Measurements from ENCODE around the gene CLEC3B.
"Not testable (repeated sequence)": the region's sequence is repeated elsewhere in the genome, so short reads cannot be mapped to it uniquely, and the experiment has no call there.

Gene CLEC3B, protein sequence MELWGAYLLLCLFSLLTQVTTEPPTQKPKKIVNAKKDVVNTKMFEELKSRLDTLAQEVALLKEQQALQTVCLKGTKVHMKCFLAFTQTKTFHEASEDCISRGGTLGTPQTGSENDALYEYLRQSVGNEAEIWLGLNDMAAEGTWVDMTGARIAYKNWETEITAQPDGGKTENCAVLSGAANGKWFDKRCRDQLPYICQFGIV

DNA sequence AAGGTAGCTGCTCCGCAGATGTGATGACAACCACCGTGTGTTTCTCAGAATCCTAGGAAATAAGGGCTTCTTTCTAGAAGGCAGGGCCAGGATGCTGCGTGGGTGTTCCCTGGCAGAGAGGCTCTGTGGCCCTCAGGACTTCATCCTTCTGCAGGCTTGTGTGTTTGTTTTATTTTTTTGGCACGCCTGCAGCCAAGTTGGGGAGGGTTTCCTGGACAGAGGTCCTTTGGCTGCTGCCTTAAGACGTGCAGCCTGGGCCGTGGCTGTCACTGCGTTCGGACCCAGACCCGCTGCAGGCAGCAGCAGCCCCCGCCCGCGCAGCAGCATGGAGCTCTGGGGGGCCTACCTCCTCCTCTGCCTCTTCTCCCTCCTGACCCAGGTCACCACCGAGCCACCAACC lies at the start of gene CLEC3B:
Gene CLEC3B, plus strand, starts transcription at position 266 of the 400 bp plus-strand sequence. Its CDS starts 60 bp downstream, at position 326.
- no peak for DNase-seq

DNA sequence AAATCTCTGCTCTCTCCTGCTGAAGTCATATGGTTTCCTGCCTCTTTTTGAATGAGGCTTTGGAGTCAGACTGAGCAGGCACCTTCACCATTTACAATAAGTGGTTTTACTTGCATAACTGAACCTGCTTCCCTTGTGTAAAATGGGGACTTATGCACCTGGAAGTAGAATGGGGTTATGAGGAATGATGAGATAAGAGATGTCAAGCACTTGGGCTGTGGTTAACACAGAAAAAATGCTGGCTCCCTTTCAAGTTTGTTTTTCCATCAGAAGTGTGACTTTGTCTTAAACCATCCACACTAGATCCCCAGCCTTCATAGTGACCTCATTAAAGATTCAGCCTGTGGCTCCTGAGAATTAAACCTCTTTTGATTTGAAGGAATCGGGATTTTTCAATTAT lies 44.9 kb upstream of the CLEC3B start:
- no peak for DNase-seq

DNA sequence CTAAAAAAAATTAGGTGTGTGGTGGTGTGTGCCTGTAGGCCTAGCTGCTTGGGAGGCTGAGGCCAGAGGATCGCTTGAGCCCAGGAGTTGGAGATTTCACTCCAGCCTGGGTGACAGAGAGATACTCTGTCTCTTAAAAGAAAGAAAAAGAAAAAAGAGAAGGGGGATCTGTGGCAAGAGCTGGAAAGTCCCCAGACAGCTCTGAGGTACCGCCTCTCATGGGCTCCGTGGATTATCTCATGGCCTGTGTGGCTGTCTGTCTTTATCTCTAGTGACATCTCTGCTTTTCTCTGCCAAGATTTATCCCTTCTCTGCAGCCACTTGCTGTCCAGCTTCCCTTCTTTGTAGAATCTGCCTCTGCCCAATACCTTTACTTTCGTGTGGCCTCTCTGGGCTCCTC lies 44.4 kb upstream of the CLEC3B start:
- no peak for DNase-seq

DNA sequence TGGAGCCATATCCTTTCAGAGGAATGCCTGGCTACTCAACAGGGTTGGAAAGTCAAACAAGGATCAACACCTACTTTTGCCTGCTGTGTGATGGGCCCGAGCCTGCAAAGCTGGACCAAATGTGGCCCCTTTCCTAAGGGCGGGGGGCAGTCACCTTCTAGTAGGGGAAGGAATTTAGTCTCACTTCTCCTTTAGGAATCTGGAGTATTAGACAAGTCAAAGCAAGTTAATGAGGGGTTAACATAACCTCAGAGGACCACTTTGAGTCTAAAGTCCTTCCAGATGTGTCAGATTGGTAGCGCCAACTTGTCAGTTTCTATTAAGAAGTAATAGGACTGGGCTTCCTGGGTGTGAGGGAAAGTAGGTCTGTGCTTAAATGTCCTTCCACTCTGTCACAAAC lies 43.3 kb upstream of the CLEC3B start:
- no peak for DNase-seq

DNA sequence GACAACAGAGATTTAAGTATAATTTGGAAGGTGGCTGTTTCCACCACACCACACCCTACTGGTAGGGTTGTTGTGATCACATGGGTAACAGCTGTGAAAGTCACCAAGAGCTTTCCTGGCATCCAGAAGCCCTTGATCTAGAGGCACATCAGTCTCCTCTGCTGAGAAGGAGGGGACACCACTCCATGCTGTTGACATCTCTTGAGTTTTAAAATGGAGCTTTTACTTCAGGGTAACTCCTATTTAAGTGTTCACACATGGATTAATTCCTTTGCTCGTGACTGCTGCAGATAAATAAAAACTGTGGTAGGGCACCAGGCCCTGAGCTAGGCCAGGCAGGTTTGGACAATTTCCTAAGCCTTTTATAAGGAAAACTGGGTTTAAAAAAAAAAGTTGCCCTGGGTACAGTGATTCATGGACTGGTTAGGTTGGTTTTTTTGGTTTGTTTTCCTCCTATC lies 42.6 kb upstream of the CLEC3B start:
- DNase-seq: peak; percentile 1

DNA sequence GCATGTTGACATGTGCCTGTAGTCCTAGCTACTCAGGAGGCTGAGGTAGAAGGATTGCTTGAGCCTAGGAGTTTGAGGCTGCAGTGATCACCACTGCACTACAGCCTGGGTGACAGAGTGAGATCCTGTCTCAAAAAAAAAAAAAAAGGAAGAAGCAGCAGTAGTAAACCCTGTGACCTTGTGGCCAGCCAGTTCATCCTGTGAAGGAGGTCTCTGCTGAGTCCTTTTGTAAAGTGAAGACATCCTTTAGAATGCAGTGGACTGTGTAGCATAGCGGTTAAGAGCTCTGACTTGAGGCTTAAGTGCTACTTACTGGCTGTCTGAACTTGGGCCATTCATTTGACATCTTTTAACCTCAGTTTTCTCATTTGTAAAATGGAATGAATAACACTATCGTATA lies 41.8 kb upstream of the CLEC3B start:
- DNase-seq: no peak

DNA sequence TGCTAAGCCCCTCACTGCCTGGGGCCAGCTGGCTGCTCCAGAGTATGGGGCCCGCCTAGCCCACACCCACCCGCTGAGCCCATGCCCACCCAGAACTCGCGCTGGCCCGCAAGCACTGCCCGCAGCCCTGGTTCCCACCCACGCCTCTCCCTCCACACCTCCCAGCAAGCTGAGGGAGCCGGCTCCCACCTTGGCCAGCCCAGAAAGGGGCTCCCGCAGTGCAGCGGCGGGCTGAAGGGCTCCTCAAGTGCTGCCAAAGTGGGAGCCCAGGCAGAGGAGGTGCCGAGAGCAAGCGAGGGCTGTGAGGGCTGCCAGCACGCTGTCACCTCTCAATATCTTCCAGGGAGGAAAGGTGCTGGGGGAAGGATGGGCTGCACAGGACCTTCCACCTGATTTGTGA lies 39.8 kb upstream of the CLEC3B start:
- not testable (repeated sequence) for DNase-seq

DNA sequence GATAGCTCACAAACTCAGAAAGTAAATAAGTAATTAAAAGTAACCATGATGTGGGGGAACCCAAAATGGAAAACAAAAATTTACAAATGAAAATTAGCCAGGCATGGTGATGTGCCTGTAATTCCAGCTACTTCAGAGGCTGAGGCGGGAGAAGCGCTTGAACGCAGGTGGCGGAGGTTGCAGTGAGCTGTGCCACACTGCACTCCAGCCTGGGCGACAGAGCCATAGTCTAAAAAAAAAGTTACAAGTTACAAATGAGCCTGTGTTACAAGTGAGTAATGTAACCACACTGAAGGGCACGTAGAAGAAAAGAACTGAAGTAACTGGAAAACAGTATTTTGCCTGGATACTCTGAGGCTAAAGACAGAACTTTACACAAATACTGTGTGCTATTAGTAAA lies 38.8 kb upstream of the CLEC3B start:
- no peak for DNase-seq

DNA sequence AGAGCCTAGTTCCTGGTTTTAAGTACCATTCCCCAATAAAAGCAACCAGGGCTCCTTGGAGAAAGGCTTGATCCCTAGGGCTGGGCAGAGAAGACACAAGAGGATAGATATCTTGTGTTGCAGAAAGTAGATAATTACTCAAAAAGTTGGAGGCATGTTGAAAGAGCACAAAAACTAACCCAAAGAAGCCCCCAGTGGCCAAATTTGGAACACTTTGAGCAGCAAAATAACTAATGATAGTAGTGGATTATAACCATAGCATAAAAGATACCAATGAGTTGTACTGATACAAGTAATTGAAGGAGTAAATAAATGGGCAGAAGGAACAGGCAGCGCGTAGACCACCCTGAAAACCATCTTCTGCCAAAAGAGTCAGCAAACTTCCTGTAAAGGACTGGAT lies 38.0 kb upstream of the CLEC3B start:
- no peak for DNase-seq

DNA sequence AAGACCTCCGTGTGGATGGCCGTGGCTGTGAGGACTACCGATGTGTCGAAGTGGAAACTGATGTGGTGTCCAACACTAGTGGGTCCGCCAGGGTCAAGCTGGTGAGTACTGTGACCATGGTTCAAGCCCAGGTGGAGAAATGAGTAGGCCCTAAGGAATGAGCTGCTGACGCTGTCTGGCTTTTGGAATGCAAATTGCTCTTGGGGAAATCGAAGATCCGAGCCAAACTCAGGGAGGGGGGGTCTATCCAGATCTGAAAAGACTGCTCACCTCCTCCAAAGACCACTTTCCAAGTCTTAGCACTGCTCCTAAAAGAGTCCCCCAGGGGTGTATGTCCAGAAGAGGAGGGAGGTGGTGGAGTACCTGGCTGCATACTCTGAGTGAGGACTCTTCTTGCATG lies 37.0 kb upstream of the CLEC3B start:
- no peak for DNase-seq

DNA sequence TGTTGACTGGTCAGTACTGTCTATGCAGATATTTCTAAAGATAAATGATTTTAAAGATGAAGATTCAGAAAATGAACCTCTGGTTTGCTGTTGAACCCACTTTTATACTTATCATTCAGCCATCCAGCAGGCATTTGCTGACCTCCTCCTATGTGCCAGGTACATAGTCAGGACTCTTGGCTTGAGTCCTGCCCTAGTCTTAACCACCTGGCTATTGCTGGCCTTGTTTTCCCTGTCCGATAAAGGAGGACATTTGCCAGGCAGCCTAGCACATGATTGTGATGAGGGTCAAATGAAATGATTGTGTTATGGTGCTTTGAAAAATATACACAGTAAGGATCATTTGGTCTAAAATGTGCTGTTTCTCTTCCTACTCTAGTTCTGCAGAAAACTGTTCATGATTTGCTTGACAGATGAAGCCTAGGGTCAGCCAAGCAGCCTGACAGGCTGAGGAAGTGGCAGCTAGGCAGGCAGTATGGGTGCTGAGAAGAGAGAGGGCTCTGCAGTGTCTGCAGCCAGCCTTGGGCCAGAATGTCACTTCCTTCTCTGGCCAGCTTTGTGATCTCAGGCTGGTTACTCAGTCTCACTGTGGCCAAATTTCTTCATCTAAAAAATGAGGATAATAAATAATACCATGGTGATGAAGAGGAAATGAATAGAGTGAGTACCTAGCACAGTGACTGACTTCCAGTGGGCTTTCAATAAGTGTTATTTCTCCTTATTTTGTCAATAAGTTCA lies 36.3 kb upstream of the CLEC3B start:
- no peak for DNase-seq

DNA sequence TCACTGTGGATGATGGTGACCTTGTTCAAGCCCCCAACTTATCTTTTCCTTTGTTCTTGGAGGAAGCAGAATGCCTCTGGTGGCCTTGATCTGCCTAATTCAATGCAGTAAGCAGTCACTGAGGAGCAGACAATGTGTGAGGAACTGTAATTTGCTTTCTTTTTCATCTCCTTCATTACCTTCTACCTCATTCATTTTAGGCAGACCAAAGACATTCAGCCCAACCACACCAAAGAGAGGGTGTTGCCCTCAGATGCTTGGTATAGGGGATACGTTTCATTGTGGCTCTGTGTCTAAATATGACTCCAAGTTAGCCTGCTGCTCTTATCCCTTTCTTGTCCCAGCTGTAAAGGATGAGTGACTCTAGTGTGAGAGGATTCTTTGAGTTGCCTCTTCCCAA lies 34.8 kb upstream of the CLEC3B start:
- no peak for DNase-seq

DNA sequence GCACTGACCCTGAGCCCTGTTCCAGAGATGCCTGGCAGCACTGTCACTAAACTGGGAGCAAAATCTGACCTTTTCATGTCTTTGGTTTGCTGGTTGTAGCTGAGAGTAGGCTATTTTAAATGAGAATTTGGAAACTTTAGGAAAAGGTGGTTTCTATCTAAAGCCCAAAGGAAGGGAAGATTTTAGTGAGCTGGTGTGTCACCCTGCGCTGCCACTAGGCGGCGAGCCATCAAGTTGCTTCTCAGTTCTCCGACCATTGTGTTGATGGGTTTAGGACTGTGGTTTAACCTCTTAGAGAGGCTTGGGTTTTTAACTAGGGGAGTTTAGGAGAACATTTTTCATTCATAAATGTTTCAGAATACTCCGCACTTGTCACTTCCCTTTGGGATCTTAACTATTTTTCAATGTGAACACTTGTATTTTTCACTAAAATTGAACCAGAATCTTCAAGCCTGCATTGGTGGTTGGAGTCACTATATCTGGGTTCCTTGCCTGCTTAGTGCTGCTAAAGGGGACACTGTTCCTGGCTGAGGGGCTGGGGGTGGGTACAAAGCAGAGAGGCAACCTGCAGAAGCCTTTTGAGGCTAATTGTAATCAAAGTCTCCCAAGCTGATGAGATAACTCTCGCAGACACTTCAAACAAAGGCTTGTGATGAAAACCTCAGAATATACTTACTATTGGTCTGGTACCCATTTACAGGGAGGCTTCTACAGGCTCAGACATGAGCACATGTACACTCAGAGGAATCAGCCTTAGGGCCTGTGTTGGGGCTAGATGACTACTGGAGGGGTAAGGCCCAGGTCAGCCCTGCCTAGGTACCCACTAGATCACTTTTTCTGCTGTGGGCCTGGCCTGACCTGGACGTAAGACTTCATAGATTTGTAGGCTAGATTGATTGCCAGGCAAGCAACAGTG lies 33.3 kb upstream of the CLEC3B start:
- DNase-seq: peak; percentile 10

DNA sequence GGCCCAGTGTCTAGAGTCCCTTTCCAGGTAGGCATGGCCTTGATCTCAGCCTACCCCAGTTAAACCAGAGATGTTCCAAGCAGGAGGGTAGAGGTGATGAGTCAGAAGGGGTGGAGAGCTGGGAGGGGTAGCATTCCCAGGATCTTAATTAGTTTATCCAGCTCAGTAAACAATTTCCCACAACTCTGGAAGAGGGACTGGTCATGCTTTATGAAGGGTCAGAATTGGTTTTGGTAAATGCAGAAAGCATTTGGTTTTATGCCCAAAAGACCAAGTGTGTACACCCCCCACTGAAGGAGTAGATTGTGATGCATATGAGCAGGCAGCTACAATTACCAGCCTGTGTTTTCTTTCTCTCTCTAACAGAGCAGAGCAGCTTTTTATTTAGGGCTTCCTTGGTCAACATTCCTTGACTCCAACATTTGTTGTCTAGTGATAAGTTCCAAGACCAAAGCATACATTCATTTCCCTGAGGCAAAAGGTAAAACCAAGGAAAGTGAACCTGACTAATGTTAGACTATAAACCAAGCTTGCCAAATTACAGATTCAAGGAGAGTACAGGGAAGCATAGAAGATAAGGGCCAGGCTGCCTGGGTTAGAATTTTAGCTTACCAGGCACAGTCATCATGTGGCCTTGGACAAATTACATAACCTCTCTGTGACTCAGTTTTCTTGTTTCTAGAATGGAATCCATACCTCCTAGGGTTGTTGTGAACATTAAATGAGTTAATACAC lies 32.5 kb upstream of the CLEC3B start:
- DNase-seq: no peak

DNA sequence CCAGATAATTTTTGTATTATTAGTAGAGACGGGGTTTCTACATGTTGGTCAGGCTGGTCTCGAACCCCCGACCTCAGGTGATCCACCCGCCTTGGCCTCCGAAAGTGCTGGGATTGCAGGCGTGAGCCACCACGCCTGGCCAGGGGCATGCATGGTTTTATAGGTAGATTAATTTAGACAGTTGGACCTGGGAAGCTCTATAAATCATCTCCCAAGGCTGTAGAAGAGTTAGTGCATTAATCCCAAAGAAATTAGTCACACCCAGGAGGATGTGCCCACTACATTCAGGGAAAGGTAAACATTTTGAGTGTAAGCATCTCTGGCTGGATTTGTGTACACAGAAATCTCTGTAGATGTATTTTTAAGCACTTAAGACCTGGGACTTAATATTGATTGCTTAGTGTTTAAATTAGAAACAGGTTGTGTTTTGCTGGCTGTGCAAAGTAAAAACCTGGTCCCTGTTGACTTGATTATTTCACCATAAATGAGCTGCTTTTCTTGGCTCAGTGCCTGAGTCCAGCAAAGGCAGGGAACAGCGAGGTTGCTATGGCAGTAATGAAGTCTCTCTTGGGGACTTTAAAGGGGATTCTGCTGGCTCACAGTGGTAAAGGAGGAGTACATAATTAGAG lies 30.8 kb upstream of the CLEC3B start:
- no peak for DNase-seq

DNA sequence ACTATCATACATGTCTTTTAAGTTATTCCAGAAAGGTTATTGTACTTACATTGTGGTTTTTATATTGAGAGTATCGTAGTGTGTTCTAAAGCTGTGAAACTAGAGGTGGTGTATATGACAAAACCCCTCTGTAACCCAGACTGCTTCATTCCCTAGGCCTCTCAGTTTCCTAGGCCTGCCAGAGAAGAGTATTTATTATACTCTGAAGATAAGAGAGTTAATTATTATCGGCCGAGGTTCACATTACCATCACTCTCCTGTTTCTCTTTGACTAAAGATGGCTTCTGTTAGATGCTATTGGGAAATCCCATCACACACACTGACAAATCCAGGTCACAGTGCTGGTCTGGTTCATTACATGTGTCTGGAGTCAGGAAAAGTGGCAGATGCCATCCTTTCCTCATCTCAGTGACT lies 29.5 kb upstream of the CLEC3B start:
- no peak for DNase-seq

DNA sequence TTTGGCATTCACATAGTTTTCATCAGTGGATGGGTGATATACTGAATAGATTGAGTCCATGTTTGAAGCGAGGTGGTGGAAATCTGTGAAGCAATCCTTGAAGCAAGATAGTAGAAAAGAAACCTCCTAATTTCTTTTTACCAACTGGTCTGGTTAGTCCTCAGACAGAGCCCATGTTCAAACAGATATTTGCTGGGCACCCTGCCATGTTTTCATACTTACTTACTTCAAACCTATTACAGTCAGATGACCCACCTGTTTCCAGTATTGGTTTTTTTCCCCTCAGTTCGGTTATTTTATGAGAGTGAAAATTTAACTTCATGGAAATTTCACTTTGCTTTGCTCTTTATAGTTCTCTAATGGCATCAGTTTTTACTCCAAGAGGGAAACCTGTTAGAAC lies 26.3 kb upstream of the CLEC3B start:
- no peak for DNase-seq

DNA sequence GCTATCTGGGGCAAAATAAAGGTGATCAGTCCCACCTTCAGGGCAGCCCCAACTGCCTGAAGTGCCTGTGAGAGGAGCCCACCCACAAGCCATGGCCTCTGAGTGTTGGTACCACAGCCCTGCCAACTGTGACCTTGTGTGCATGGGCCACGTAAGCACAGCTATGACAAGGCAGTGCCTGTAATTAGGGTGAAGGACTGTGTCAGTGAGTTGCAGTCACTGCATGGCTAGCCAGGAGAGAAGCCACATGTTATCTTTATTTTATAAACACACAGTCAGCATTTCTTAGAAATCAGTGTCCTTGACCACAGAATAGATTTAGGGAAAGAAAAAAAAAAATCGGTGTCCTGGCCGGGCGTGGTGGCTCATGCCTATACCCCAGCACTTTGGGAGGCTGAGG lies 25.3 kb upstream of the CLEC3B start:
- no peak for DNase-seq

DNA sequence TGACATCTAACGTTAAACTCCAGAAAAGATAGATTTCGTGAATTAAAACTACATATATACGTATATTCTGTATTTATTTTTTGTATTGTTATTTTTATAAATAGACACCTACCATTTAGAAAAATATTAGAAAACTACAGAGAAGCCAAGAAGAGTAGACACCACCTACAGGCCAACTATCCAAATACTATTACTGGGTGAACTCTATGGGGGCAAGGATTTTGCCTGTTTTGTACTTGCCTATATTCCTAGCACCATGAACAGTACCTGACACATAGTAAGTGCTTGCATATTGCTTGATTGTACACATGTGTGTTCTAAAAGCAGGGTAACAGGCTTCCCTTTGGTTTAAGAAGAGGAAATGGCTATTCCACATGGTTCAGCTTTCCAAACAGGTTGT lies 24.4 kb upstream of the CLEC3B start:
- DNase-seq: no peak

DNA sequence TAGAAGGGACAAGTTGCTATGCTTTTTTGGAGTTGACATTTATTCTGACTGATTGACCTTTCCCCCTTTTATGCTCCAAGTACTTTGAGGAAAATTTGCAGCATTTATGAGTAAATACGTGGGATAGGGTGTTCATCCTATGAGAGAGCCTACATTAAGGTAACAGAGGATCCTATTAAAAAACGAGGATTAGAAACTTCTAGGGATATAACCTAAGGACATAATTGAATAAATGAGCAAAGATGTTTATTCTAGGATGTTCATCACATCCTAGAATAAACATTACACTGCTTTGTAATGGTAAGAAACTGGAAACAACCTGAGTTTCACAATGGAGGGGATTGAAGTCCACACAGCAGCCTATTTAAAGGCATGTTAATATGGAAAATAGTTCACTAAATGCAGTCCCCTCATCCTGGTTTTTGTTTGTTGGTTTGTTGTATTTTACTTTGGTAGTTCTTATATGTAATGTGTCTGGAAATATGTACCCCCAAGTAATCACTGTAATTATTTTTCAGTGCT lies 23.9 kb upstream of the CLEC3B start:
- no peak for DNase-seq

DNA sequence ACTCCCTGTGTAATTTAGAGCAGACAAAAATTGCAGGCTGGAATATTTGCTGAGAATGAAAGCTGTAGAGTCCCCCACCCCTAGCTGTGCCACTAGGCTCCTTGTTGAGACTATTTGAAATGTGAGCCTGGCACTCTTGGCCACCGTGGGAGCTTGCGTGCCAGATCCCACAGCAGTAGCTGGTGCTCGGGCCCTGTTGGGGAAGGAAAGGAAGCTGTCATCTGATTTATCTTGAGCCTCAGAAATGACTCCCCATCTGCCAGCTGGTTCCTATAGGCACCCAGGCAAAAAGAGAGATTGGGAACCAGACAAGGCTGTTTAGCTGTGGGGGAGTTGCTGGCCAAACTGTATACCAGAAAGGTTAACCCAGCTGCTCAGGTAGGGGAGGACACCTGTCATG lies 23.4 kb upstream of the CLEC3B start:
- DNase-seq: no peak

DNA sequence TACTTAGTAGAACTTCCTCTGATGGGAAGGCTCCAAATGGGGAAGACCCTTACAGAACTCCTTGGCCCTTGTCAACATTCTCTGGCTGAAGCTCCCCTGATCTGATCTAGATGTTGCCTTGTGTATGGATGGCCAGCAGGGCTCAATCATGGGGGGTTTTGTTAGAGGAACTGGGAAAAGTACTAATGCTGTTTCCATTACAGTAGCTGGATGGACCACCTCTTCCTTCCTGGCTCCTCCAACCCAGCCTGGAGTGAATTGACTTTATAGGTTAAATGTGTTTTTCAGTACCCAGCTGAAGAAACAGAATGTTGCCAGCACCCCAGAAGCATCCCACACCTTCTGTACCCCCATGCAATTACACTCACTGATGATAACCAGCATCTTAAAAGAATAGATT lies 22.7 kb upstream of the CLEC3B start:
- no peak for DNase-seq
